Iris pigment epithelial cell (primary cell): ENCODE data around the gene TAF4.
A peak's percentile ranks its signal among the peaks of the same experiment; 100 is the strongest.

Source experiments
- DNase-seq: peaks from one replicate; pipeline ENCODE4 v3.0.0-alpha.2; 2011; ENCODE audit warnings: low read depth

TAF4 gene

GRCh38 chr20:61932711-61933480, 132.8 kb downstream of the TAF4 start:
- no peak for DNase-seq

- DNase-seq = no peak
These were observed 133.5 kb downstream of the TAF4 start for GRCh38 chr20:61932199-61932592.

GRCh38 chr20:61931476-61932198, 134.0 kb downstream of the TAF4 start:
- no peak for DNase-seq

GRCh38 chr20:61930776-61931475, 134.8 kb downstream of the TAF4 start:
- DNase-seq = no peak

GRCh38 chr20:61929971-61930666, 135.6 kb downstream of the TAF4 start:
- DNase-seq = no peak

GRCh38 chr20:61929561-61929960, 136.1 kb downstream of the TAF4 start:
- no peak for DNase-seq

- no peak for DNase-seq
These were observed 137.7 kb downstream of the TAF4 start for GRCh38 chr20:61927826-61928541.

GRCh38 chr20:61927193-61927825, 138.4 kb downstream of the TAF4 start:
- no peak for DNase-seq

GRCh38 chr20:61926796-61927192, 138.9 kb downstream of the TAF4 start:
- DNase-seq = no peak

- DNase-seq = no peak
These were observed 139.4 kb downstream of the TAF4 start for GRCh38 chr20:61926253-61926613.

GRCh38 chr20:61925555-61926252, 140.0 kb downstream of the TAF4 start:
- peak; percentile 57 for DNase-seq

- no peak for DNase-seq
These were observed 140.7 kb downstream of the TAF4 start for GRCh38 chr20:61924858-61925554.
